Left ventricle myocardium inferior (tissue), 1 donor: ENCODE results near the gene LRP2BP. TPM values are rescaled to one million over a fixed set of nuclear protein-coding genes. Genes with fewer than 3 reads are reported as not detected.
A peak's percentile ranks its signal among the peaks of the same experiment; 100 is the strongest.

Source experiments
- DNase-seq: peaks from one replicate; pipeline ENCODE4 v3.0.0-alpha.2; 2020
- H3K27ac ChIP-seq: fragments of 200-600 bp; replicated peaks from 2 replicates; pipeline ENCODE4 v1.8.0; 2021
- H3K27me3 ChIP-seq: fragments of 200-600 bp; 2 replicates; pipeline ENCODE4 v1.8.0; 2021; ENCODE audit warnings: low read depth
- H3K36me3 ChIP-seq: fragments of 200-600 bp; 2 replicates; pipeline ENCODE4 v1.8.0; 2021
- H3K4me1 ChIP-seq: fragments of 200-600 bp; 2 replicates; pipeline ENCODE4 v1.8.0; 2021
- H3K4me3 ChIP-seq: fragments of 200-600 bp; 2 replicates; pipeline ENCODE4 v1.8.0; 2021; ENCODE audit warnings: mild to moderate bottlenecking, moderate library complexity
- H3K9me3 ChIP-seq: fragments of 200-600 bp; replicated peaks from 2 replicates; pipeline ENCODE4 v1.8.0; 2021
- CTCF ChIP-seq: fragments of 200-600 bp; IDR thresholded peaks from 2 replicates; pipeline ENCODE4 v1.8.0; 2021; ENCODE audit warnings: antibody characterized with exemption, mild to moderate bottlenecking, borderline replicate concordance
- intact Hi-C: fragments of 100-400 bp; cut with micrococcal nuclease; formaldehyde crosslinking; loops from one replicate; pipeline ENCODE4 v1.11.0; 2022
- total RNA-seq: library from RNA; stranded (reverse); fragmentation: NEBNext Ultra II Directional; extraction: Animal tissue kit (Norgen Biotek cat#: 25700); gene quantifications from one replicate; pipeline ENCODE4 v1.2.1, GENCODE V29; 2021
- donor health status: DM: no; HTN: yes; CAD: no; lungs with severe emphysema.

LRP2BP gene
- total RNA-seq, 1 donor from 2014 or later, result 2.8 TPM

GRCh38 chr4:185421366-185422124, 25.8 kb upstream of the LRP2BP start:
- no peak overlapping the region for H3K27ac ChIP-seq

GRCh38 chr4:185416955-185417354, 21.2 kb upstream of the LRP2BP start:
- no peaks in the 10 kb centered on the region for H3K27me3 ChIP-seq
- TF ChIP-seq CTCF, result no peak
- no peak for DNase-seq
- intact Hi-C loops, result no loop called here
- peak overlapping the region; percentile 16 for H3K27ac ChIP-seq
- no peaks in the 10 kb centered on the region for H3K9me3 ChIP-seq
- H3K36me3 ChIP-seq, result peaks cover 72% of the 10 kb centered on the region
- no peak overlapping the region for H3K4me3 ChIP-seq
- peaks cover 34% of the 10 kb centered on the region for H3K4me1 ChIP-seq

More at GRCh38 chr4:185421366-185422124, 25.8 kb upstream of the LRP2BP start:
- DNase-seq, result no peak
- intact Hi-C loops, result loop anchor here (10.0 kb wide), 1 partner anchor 173 kb away; no protein-coding TSS in a partner anchor
- TF ChIP-seq CTCF, result no peak
- Histone ChIP-seq H3K9me3 (no peaks in the 10 kb centered on the region), H3K4me3 (no peak overlapping the region), H3K36me3 (peaks cover 35% of the 10 kb centered on the region), H3K27me3 (no peaks in the 10 kb centered on the region), H3K4me1 (peaks cover 65% of the 10 kb centered on the region)

- peaks cover 5% of the 10 kb centered on the region for H3K9me3 ChIP-seq
- H3K27me3 ChIP-seq, result no peaks in the 10 kb centered on the region
- peaks cover 83% of the 10 kb centered on the region for H3K36me3 ChIP-seq
- DNase-seq, result no peak
- H3K4me1 ChIP-seq, result peaks cover 17% of the 10 kb centered on the region
- TF ChIP-seq CTCF, result no peak
- intact Hi-C loops, result no loop called here
- H3K4me3 ChIP-seq, result no peak overlapping the region
- no peak overlapping the region for H3K27ac ChIP-seq
These were observed 16.7 kb upstream of the LRP2BP start for GRCh38 chr4:185412412-185412811.

GRCh38 chr4:185411849-185412248, 16.1 kb upstream of the LRP2BP start:
- no peak for TF ChIP-seq CTCF
- intact Hi-C loops, result no loop called here
- DNase-seq, result no peak
- Histone ChIP-seq H3K27me3 (no peaks in the 10 kb centered on the region), H3K4me3 (no peak overlapping the region), H3K36me3 (peaks cover 79% of the 10 kb centered on the region), H3K9me3 (peaks cover 5% of the 10 kb centered on the region), H3K4me1 (peaks cover 12% of the 10 kb centered on the region), H3K27ac (no peak overlapping the region)

- TF ChIP-seq CTCF, result no peak
- no peaks in the 10 kb centered on the region for H3K27me3 ChIP-seq
- peaks cover 82% of the 10 kb centered on the region for H3K36me3 ChIP-seq
- intact Hi-C loops, result no loop called here
- DNase-seq, result no peak
- H3K9me3 ChIP-seq, result peaks cover 5% of the 10 kb centered on the region
- no peaks in the 10 kb centered on the region for H3K4me1 ChIP-seq
- H3K4me3 ChIP-seq, result no peak overlapping the region
- H3K27ac ChIP-seq, result no peak overlapping the region
These were observed 12.7 kb upstream of the LRP2BP start for GRCh38 chr4:185408432-185408831.
